GM21367 (cell line): ENCODE measurements around the gene RAB11A.

Experiments
- ATAC-seq: cut with Tn5 transposase; IDR thresholded peaks from one replicate; pipeline ENCODE4 v1.9.1; 2021; ENCODE audit not compliant: unreplicated experiment

Gene RAB11A

GRCh38 chr15:65914981-65915925, 46.0 kb downstream of the RAB11A start:
- no peak for ATAC-seq

GRCh38 chr15:65916041-65916663, 46.9 kb downstream of the RAB11A start:
- no peak for ATAC-seq

GRCh38 chr15:65916664-65917406, 47.5 kb downstream of the RAB11A start:
- ATAC-seq, result no peak

GRCh38 chr15:65917407-65917756, 48.1 kb downstream of the RAB11A start:
- ATAC-seq, result no peak

- no peak for ATAC-seq
Observed at GRCh38 chr15:65917936-65918335, 48.6 kb downstream of the RAB11A start.

GRCh38 chr15:65918357-65918920, 49.1 kb downstream of the RAB11A start:
- no peak for ATAC-seq

GRCh38 chr15:65918945-65919344, 49.7 kb downstream of the RAB11A start:
- no peak for ATAC-seq

GRCh38 chr15:65919353-65919752, 50.1 kb downstream of the RAB11A start:
- ATAC-seq, result no peak

GRCh38 chr15:65920121-65920520, 50.8 kb downstream of the RAB11A start:
- no peak for ATAC-seq

GRCh38 chr15:65920825-65921309, 51.6 kb downstream of the RAB11A start:
- no peak for ATAC-seq

GRCh38 chr15:65921780-65922179, 52.5 kb downstream of the RAB11A start:
- no peak for ATAC-seq

- no peak for ATAC-seq
Observed at GRCh38 chr15:65922621-65923020, 53.3 kb downstream of the RAB11A start.

GRCh38 chr15:65923264-65923663, 54.0 kb downstream of the RAB11A start:
- ATAC-seq, result no peak

- no peak for ATAC-seq
Observed at GRCh38 chr15:65924004-65924403, 54.7 kb downstream of the RAB11A start.

GRCh38 chr15:65925338-65925737, 56.0 kb downstream of the RAB11A start:
- ATAC-seq, result no peak

- ATAC-seq, result no peak
Observed at GRCh38 chr15:65926459-65926858, 57.2 kb downstream of the RAB11A start.

- ATAC-seq, result no peak
Observed at GRCh38 chr15:65926899-65927298, 57.6 kb downstream of the RAB11A start.

GRCh38 chr15:65927545-65927944, 58.3 kb downstream of the RAB11A start:
- no peak for ATAC-seq

- no peak for ATAC-seq
Observed at GRCh38 chr15:65929573-65929972, 60.3 kb downstream of the RAB11A start.

GRCh38 chr15:65930134-65930533, 60.8 kb downstream of the RAB11A start:
- no peak for ATAC-seq

GRCh38 chr15:65931221-65931620, 61.9 kb downstream of the RAB11A start:
- ATAC-seq, result no peak
